HAP-1 (cell line): ENCODE data around the gene B4GALNT3.
A peak's percentile ranks its signal among the peaks of the same experiment; 100 is the strongest.
"Not testable (repeated sequence)": the region's sequence is repeated elsewhere in the genome, so short reads cannot be mapped to it uniquely, and the experiment has no call there.

Source experiments
- DNase-seq, 2 experiments: peaks; one replicate each; pipeline ENCODE4 v3.0.0-alpha.2; 2016 to 2020; ENCODE audit warnings: low spot score in 2 of 2
- H3K27me3 ChIP-seq: fragments of 250-450 bp; sonication (Bioruptor Pico); 2 replicates; pipeline ENCODE4 v1.5.1; 2020; ENCODE audit warnings: low read depth, mild to moderate bottlenecking, moderate library complexity
- H3K36me3 ChIP-seq: fragments of 250-450 bp; sonication (Bioruptor Pico); replicated peaks from 2 replicates; pipeline ENCODE4 v1.5.1; 2020; ENCODE audit warnings: mild to moderate bottlenecking
- H3K4me1 ChIP-seq: fragments of 250-450 bp; sonication (Bioruptor Pico); 2 replicates; pipeline ENCODE4 v1.5.1; 2020; ENCODE audit warnings: mild to moderate bottlenecking
- H3K4me3 ChIP-seq: fragments of 250-450 bp; sonication (Bioruptor Pico); 2 replicates; pipeline ENCODE4 v1.5.1; 2020; ENCODE audit warnings: mild to moderate bottlenecking, moderate library complexity
- H3K9me3 ChIP-seq: fragments of 250-450 bp; sonication (Bioruptor Pico); 2 replicates; pipeline ENCODE4 v1.5.1; 2020; ENCODE audit warnings: mild to moderate bottlenecking, moderate library complexity
- in situ Hi-C: fragments of 300-500 bp; cut with MboI; formaldehyde crosslinking; loops from 3 replicates; pipeline ENCODE4 v1.14.3; 2020; ENCODE audit warnings: low sequenced_read_pairs, inconsistent platforms, mixed read lengths

The B4GALNT3 gene

GRCh38 chr12:459430-460258 lies at the start of gene B4GALNT3:
TSS of gene B4GALNT3 (plus strand) at chr12:459939. CDS start at chr12:460377, 438 bp downstream.
- Histone ChIP-seq H3K4me1 (peaks cover 4% of the 10 kb centered on the region; the same call in 1 of the 2 replicates), H3K9me3 (no peaks in the 10 kb centered on the region), H3K36me3 (no peaks in the 10 kb centered on the region), H3K27me3 (no peaks in the 10 kb centered on the region), H3K4me3 (peak within 1 kb of the TSS; percentile 63)
- peak; percentile 47 to 72 for DNase-seq
- in situ Hi-C loops = no loop called here

- DNase-seq = no peak
- peaks cover 38% of the 10 kb centered on the region for H3K36me3 ChIP-seq
Measured at GRCh38 chr12:414859-415258, 44.9 kb upstream of the B4GALNT3 start.

GRCh38 chr12:418432-418831 lies 41.3 kb upstream of the B4GALNT3 start:
- Histone ChIP-seq H3K36me3 (peaks cover 32% of the 10 kb centered on the region), H3K9me3 (no peaks in the 10 kb centered on the region), H3K27me3 (no peaks in the 10 kb centered on the region), H3K4me3 (no peak overlapping the region), H3K4me1 (no peaks in the 10 kb centered on the region)
- DNase-seq = no peak
- in situ Hi-C loops = no loop called here

More at GRCh38 chr12:414859-415258, 44.9 kb upstream of the B4GALNT3 start:
- H3K4me1 ChIP-seq = no peaks in the 10 kb centered on the region
- no peaks in the 10 kb centered on the region for H3K9me3 ChIP-seq
- H3K4me3 ChIP-seq = no peak overlapping the region
- H3K27me3 ChIP-seq = no peaks in the 10 kb centered on the region
- in situ Hi-C loops = no loop called here

- Histone ChIP-seq H3K27me3 (no peaks in the 10 kb centered on the region), H3K36me3 (peaks cover 30% of the 10 kb centered on the region), H3K4me1 (no peaks in the 10 kb centered on the region), H3K4me3 (no peak overlapping the region), H3K9me3 (no peaks in the 10 kb centered on the region)
- no peak for DNase-seq
- in situ Hi-C loops = no loop called here
Measured at GRCh38 chr12:422526-422925, 37.2 kb upstream of the B4GALNT3 start.

GRCh38 chr12:435737-436136 lies 24.0 kb upstream of the B4GALNT3 start:
- in situ Hi-C loops = not testable (repeated sequence)

GRCh38 chr12:442235-442884 lies 17.4 kb upstream of the B4GALNT3 start:
- Histone ChIP-seq H3K4me3 (no peak overlapping the region), H3K27me3 (no peaks in the 10 kb centered on the region), H3K4me1 (no peaks in the 10 kb centered on the region), H3K36me3 (peaks cover 12% of the 10 kb centered on the region), H3K9me3 (no peaks in the 10 kb centered on the region)
- in situ Hi-C loops = no loop called here
- peak; percentile 26 to 78 for DNase-seq

More at GRCh38 chr12:435737-436136, 24.0 kb upstream of the B4GALNT3 start:
- H3K9me3 ChIP-seq, H3K27me3 ChIP-seq, H3K4me3 ChIP-seq, H3K4me1 ChIP-seq, DNase-seq: not testable (repeated sequence)
- H3K36me3 ChIP-seq = peaks cover 43% of the 10 kb centered on the region

- no peak for DNase-seq
- H3K36me3 ChIP-seq = no peaks in the 10 kb centered on the region
- H3K4me3 ChIP-seq = no peak overlapping the region
- in situ Hi-C loops = loop anchor here (5.0 kb wide), 1 partner anchor 105 kb away; no protein-coding TSS in a partner anchor
- no peaks in the 10 kb centered on the region for H3K4me1 ChIP-seq
- H3K9me3 ChIP-seq = no peaks in the 10 kb centered on the region
- no peaks in the 10 kb centered on the region for H3K27me3 ChIP-seq
Measured at GRCh38 chr12:447141-447540, 12.6 kb upstream of the B4GALNT3 start.

GRCh38 chr12:449203-449602 lies 10.5 kb upstream of the B4GALNT3 start:
- in situ Hi-C loops = loop anchor here (5.0 kb wide), 1 partner anchor 103 kb away; no protein-coding TSS in a partner anchor
- peaks cover 8% of the 10 kb centered on the region; the same call in 1 of the 2 replicates for H3K9me3 ChIP-seq
- no peaks in the 10 kb centered on the region for H3K4me1 ChIP-seq
- no peaks in the 10 kb centered on the region for H3K27me3 ChIP-seq
- no peak overlapping the region for H3K4me3 ChIP-seq
- no peaks in the 10 kb centered on the region for H3K36me3 ChIP-seq
- DNase-seq = no peak

- H3K36me3 ChIP-seq = no peaks in the 10 kb centered on the region
- no peak overlapping the region for H3K4me3 ChIP-seq
- peaks cover 8% of the 10 kb centered on the region; the same call in 1 of the 2 replicates for H3K9me3 ChIP-seq
- H3K27me3 ChIP-seq = no peaks in the 10 kb centered on the region
- no peaks in the 10 kb centered on the region for H3K4me1 ChIP-seq
- DNase-seq = no peak
- in situ Hi-C loops = no loop called here
Measured at GRCh38 chr12:450438-450837, 9.3 kb upstream of the B4GALNT3 start.

- in situ Hi-C loops = no loop called here
Measured at GRCh38 chr12:452667-453210, 7.0 kb upstream of the B4GALNT3 start.

GRCh38 chr12:454833-455232 lies 4.9 kb upstream of the B4GALNT3 start:
- no peak for DNase-seq
- H3K9me3 ChIP-seq = peaks cover 8% of the 10 kb centered on the region; the same call in 1 of the 2 replicates
- H3K27me3 ChIP-seq = no peaks in the 10 kb centered on the region
- H3K36me3 ChIP-seq = no peaks in the 10 kb centered on the region
- in situ Hi-C loops = no loop called here
- H3K4me1 ChIP-seq = peaks cover 4% of the 10 kb centered on the region; the same call in 1 of the 2 replicates
- no peak overlapping the region for H3K4me3 ChIP-seq

More at GRCh38 chr12:452667-453210, 7.0 kb upstream of the B4GALNT3 start:
- DNase-seq = no peak
- H3K9me3 ChIP-seq = peaks cover 8% of the 10 kb centered on the region; the same call in 1 of the 2 replicates
- no peak overlapping the region for H3K4me3 ChIP-seq
- H3K4me1 ChIP-seq = no peaks in the 10 kb centered on the region
- no peaks in the 10 kb centered on the region for H3K36me3 ChIP-seq
- H3K27me3 ChIP-seq = no peaks in the 10 kb centered on the region

- no peak for DNase-seq
- H3K27me3 ChIP-seq = no peaks in the 10 kb centered on the region
- H3K4me3 ChIP-seq = no peak overlapping the region
- no peaks in the 10 kb centered on the region for H3K36me3 ChIP-seq
- in situ Hi-C loops = no loop called here
- H3K4me1 ChIP-seq = peaks cover 4% of the 10 kb centered on the region; the same call in 1 of the 2 replicates
- H3K9me3 ChIP-seq = peaks cover 8% of the 10 kb centered on the region; the same call in 1 of the 2 replicates
Measured at GRCh38 chr12:455821-456220, 3.9 kb upstream of the B4GALNT3 start.

GRCh38 chr12:457676-458075 lies 2.1 kb upstream of the B4GALNT3 start:
- in situ Hi-C loops = no loop called here
- DNase-seq = no peak
- Histone ChIP-seq H3K27me3 (no peaks in the 10 kb centered on the region), H3K36me3 (no peaks in the 10 kb centered on the region), H3K9me3 (peaks cover 7% of the 10 kb centered on the region; the same call in 1 of the 2 replicates), H3K4me1 (peaks cover 4% of the 10 kb centered on the region; the same call in 1 of the 2 replicates), H3K4me3 (no peak overlapping the region)
